Measurements from ENCODE around the gene CTNNA3.

DNA sequence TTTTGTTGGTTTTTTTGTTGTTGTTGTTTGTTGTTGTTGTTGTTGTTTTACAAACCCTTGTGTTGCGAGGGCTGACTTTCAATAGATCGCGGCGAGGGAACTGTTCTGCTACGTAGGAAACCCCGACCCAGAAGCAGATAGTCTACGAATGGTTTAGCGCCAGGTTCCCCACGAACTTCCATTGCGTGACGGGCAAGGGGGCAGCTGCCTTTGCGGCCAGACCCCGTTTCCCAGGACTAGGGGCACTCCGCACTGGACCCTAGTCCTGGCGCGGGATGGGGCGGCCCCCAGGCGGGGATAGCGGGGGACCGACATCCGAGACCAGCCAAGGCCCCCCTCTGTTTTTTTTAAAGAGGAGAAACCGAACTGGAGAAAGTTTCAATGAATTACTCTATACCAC is 650.6 kb downstream of the CTNNA3 start:
- no peak for TF ChIP-seq FOS (IDR thresholded peaks at IDR 0.05; ENCODE audit: low read depth, low read length)
- TF ChIP-seq, protein P1, sequence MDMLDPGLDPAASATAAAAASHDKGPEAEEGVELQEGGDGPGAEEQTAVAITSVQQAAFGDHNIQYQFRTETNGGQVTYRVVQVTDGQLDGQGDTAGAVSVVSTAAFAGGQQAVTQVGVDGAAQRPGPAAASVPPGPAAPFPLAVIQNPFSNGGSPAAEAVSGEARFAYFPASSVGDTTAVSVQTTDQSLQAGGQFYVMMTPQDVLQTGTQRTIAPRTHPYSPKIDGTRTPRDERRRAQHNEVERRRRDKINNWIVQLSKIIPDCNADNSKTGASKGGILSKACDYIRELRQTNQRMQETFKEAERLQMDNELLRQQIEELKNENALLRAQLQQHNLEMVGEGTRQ (IDR thresholded peaks at IDR 0.05; ENCODE audit: low read depth, low read length): no peak
- TF ChIP-seq, protein P2, sequence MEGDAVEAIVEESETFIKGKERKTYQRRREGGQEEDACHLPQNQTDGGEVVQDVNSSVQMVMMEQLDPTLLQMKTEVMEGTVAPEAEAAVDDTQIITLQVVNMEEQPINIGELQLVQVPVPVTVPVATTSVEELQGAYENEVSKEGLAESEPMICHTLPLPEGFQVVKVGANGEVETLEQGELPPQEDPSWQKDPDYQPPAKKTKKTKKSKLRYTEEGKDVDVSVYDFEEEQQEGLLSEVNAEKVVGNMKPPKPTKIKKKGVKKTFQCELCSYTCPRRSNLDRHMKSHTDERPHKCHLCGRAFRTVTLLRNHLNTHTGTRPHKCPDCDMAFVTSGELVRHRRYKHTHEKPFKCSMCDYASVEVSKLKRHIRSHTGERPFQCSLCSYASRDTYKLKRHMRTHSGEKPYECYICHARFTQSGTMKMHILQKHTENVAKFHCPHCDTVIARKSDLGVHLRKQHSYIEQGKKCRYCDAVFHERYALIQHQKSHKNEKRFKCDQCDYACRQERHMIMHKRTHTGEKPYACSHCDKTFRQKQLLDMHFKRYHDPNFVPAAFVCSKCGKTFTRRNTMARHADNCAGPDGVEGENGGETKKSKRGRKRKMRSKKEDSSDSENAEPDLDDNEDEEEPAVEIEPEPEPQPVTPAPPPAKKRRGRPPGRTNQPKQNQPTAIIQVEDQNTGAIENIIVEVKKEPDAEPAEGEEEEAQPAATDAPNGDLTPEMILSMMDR (conservative IDR thresholded peaks at IDR 0.05; ENCODE audit: low read depth, low read length): no peak
- TF ChIP-seq POLR2A (IDR thresholded peaks at IDR 0.05; ENCODE audit: low read depth, low read length): no peak
- TF ChIP-seq MAFK (IDR thresholded peaks at IDR 0.05; ENCODE audit: low read depth, low read length): no peak
- TF ChIP-seq MAZ (IDR thresholded peaks at IDR 0.05; ENCODE audit: borderline replicate concordance, low read depth, low read length): no peak
- no peak for TF ChIP-seq SMC3 (IDR thresholded peaks at IDR 0.05; ENCODE audit: low read depth, low read length)
- TF ChIP-seq NFE2L2 (IDR thresholded peaks at IDR 0.05; ENCODE audit: low read depth, low read length): no peak
- no peak for TF ChIP-seq RAD21 (IDR thresholded peaks at IDR 0.05; ENCODE audit: low read length)
- TF ChIP-seq MXI1 (IDR thresholded peaks at IDR 0.05; ENCODE audit: borderline replicate concordance, low read depth, low read length): no peak
